ENCODE measurements around the gene SYNPO2.

The SYNPO2 gene

DNA sequence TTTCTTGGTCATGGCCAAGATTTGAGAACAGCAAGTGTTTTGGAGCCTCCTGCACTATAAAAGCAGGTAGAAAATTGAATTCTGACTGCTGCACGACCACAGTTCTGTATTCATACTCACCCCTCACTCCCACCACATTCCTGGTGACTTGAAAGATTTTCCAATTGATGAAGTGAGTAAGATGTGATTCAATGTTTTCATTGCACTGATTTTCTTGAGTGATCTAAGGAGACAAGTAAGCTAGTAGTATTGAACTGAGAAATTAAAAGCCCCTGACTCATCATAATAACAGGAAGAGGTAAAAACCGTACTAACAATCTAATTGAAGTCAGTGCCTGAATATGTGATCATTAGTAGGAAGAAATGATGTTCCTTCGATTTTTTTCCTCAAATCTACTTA lies 46.6 kb upstream of the SYNPO2 start:
- Histone ChIP-seq H3K36me3 (ENCODE audit: insufficient read depth, low read length) (no peaks in the 10 kb centered on the region), H3K9ac (ENCODE audit: low read depth, low read length) (no peak overlapping the region), H3K4me1 (ENCODE audit: insufficient read depth, low read length) (peaks cover 1% of the 10 kb centered on the region), H3K27ac (ENCODE audit: low read length) (no peak overlapping the region), H3K4me3 (ENCODE audit: low read depth in 1 of 2, low read length in 2 of 2) (no peak overlapping the region), H3K27me3 (ENCODE audit: insufficient read depth, low read length, poor library complexity) (no peaks in the 10 kb centered on the region), H4K20me1 (ENCODE audit: insufficient read depth, low read length) (no peaks in the 10 kb centered on the region), H3K79me2 (ENCODE audit: insufficient read depth, low read length) (no peaks in the 10 kb centered on the region), H3K9me3 (ENCODE audit: insufficient read depth, low read length, severe bottlenecking) (no peaks in the 10 kb centered on the region), H2AFZ (ENCODE audit: low read depth, low read length) (no peak overlapping the region), H3K4me2 (ENCODE audit: insufficient read depth, low read length) (no peak overlapping the region)
- ATAC-seq (ENCODE audit: insufficient read depth, low read depth) (no peak), DNase-seq (no peak)
- TF ChIP-seq EZH2 (IDR thresholded peaks at IDR 0.05; ENCODE audit: borderline replicate concordance, low read depth, low read length, severe bottlenecking) (no peak), CTCF (IDR thresholded peaks at IDR 0.05; ENCODE audit: borderline replicate concordance, extremely low read depth, low read length, poor library complexity, severe bottlenecking) (no peak)

- H3K4me2 ChIP-seq (ENCODE audit: insufficient read depth, low read length), result no peak overlapping the region
- no peak overlapping the region for H3K27ac ChIP-seq (ENCODE audit: low read length)
- DNase-seq (no peak), ATAC-seq (ENCODE audit: insufficient read depth, low read depth) (no peak)
- no peaks in the 10 kb centered on the region for H4K20me1 ChIP-seq (ENCODE audit: insufficient read depth, low read length)
- no peak overlapping the region for H3K4me3 ChIP-seq (ENCODE audit: low read depth in 1 of 2, low read length in 2 of 2)
- no peaks in the 10 kb centered on the region for H3K27me3 ChIP-seq (ENCODE audit: insufficient read depth, low read length, poor library complexity)
- TF ChIP-seq EZH2 (IDR thresholded peaks at IDR 0.05; ENCODE audit: borderline replicate concordance, low read depth, low read length, severe bottlenecking) (no peak), CTCF (IDR thresholded peaks at IDR 0.05; ENCODE audit: borderline replicate concordance, extremely low read depth, low read length, poor library complexity, severe bottlenecking) (no peak)
- no peaks in the 10 kb centered on the region for H3K9me3 ChIP-seq (ENCODE audit: insufficient read depth, low read length, severe bottlenecking)
- no peaks in the 10 kb centered on the region for H3K79me2 ChIP-seq (ENCODE audit: insufficient read depth, low read length)
- 0 out of 2 replicates have a peak overlapping the region, but pooled peaks have one; percentile 1 for H2AFZ ChIP-seq (ENCODE audit: low read depth, low read length)
- H3K4me1 ChIP-seq (ENCODE audit: insufficient read depth, low read length), result no peaks in the 10 kb centered on the region
- no peaks in the 10 kb centered on the region for H3K36me3 ChIP-seq (ENCODE audit: insufficient read depth, low read length)
- H3K9ac ChIP-seq (ENCODE audit: low read depth, low read length), result no peak overlapping the region
These were observed 45.4 kb upstream of the SYNPO2 start for GRCh38 chr4:118843237-118843636.

- Histone ChIP-seq H3K79me2 (ENCODE audit: insufficient read depth, low read length) (no peaks in the 10 kb centered on the region), H3K9me3 (ENCODE audit: insufficient read depth, low read length, severe bottlenecking) (no peaks in the 10 kb centered on the region), H4K20me1 (ENCODE audit: insufficient read depth, low read length) (no peaks in the 10 kb centered on the region), H3K4me2 (ENCODE audit: insufficient read depth, low read length) (no peak overlapping the region), H3K4me1 (ENCODE audit: insufficient read depth, low read length) (peaks cover 11% of the 10 kb centered on the region), H3K9ac (ENCODE audit: low read depth, low read length) (no peak overlapping the region), H3K27ac (ENCODE audit: low read length) (no peak overlapping the region), H2AFZ (ENCODE audit: low read depth, low read length) (no peak overlapping the region), H3K27me3 (ENCODE audit: insufficient read depth, low read length, poor library complexity) (no peaks in the 10 kb centered on the region), H3K4me3 (ENCODE audit: low read depth in 1 of 2, low read length in 2 of 2) (no peak overlapping the region), H3K36me3 (ENCODE audit: insufficient read depth, low read length) (no peaks in the 10 kb centered on the region)
- no peak for ATAC-seq (ENCODE audit: insufficient read depth, low read depth)
- TF ChIP-seq CTCF (IDR thresholded peaks at IDR 0.05; ENCODE audit: borderline replicate concordance, extremely low read depth, low read length, poor library complexity, severe bottlenecking) (no peak), EZH2 (IDR thresholded peaks at IDR 0.05; ENCODE audit: borderline replicate concordance, low read depth, low read length, severe bottlenecking) (no peak)
- no peak for DNase-seq
These were observed 43.1 kb upstream of the SYNPO2 start for GRCh38 chr4:118845552-118846050.

- H3K27me3 ChIP-seq (ENCODE audit: insufficient read depth, low read length, poor library complexity), result no peaks in the 10 kb centered on the region
- no peaks in the 10 kb centered on the region for H4K20me1 ChIP-seq (ENCODE audit: insufficient read depth, low read length)
- H3K9me3 ChIP-seq (ENCODE audit: insufficient read depth, low read length, severe bottlenecking), result no peaks in the 10 kb centered on the region
- no peak overlapping the region for H3K4me2 ChIP-seq (ENCODE audit: insufficient read depth, low read length)
- ATAC-seq (ENCODE audit: insufficient read depth, low read depth) (no peak), DNase-seq (no peak)
- H3K4me1 ChIP-seq (ENCODE audit: insufficient read depth, low read length), result peaks cover 24% of the 10 kb centered on the region
- H2AFZ ChIP-seq (ENCODE audit: low read depth, low read length), result no peak overlapping the region
- no peaks in the 10 kb centered on the region for H3K36me3 ChIP-seq (ENCODE audit: insufficient read depth, low read length)
- H3K27ac ChIP-seq (ENCODE audit: low read length), result no peak overlapping the region
- no peaks in the 10 kb centered on the region; the same call in 1 of the 2 replicates for H3K79me2 ChIP-seq (ENCODE audit: insufficient read depth, low read length)
- H3K4me3 ChIP-seq (ENCODE audit: low read depth in 1 of 2, low read length in 2 of 2), result no peak overlapping the region
- H3K9ac ChIP-seq (ENCODE audit: low read depth, low read length), result no peak overlapping the region
- TF ChIP-seq CTCF (IDR thresholded peaks at IDR 0.05; ENCODE audit: borderline replicate concordance, extremely low read depth, low read length, poor library complexity, severe bottlenecking) (no peak), EZH2 (IDR thresholded peaks at IDR 0.05; ENCODE audit: borderline replicate concordance, low read depth, low read length, severe bottlenecking) (no peak)
These were observed 41.7 kb upstream of the SYNPO2 start for GRCh38 chr4:118846979-118847378.

All from DND-41 (cell line).